CD4-positive, alpha-beta T cell treated with Interleukin-4 for 1 hour (primary cell): ENCODE data around the gene ALDOB.
"Not testable (repeated sequence)": the region's sequence is repeated elsewhere in the genome, so short reads cannot be mapped to it uniquely, and the experiment has no call there.

ENCODE experiments used
- DNase-seq, 2 donors: peaks; one replicate each; pipeline ENCODE4 v3.0.0-alpha.2; 2020 to 2022

ALDOB gene

DNA sequence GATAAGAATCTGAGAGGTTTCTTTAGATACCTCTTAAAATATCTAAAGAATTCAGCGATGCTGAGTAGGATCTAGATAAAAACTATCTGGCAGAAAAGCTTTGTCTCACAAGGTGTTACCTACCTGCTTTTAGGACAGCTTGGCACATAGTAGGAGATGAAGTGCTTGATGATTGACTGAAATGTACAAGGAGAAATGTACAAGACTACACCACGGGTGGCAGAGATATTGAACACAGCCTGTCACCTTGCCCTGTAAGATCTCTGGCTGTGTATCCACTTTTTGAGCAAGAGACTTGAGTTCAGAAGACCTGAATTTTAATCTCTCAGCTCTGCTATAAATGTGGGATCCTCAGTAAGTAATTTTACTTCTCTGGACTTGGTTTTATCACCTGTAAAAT, 15.7 kb downstream of the ALDOB start:
- no peak for DNase-seq

- DNase-seq: no peak
Observed at GRCh38 chr9:101418518-101419430, 16.8 kb downstream of the ALDOB start.

- no peak for DNase-seq
Observed at GRCh38 chr9:101417977-101418376, 17.6 kb downstream of the ALDOB start.

DNA sequence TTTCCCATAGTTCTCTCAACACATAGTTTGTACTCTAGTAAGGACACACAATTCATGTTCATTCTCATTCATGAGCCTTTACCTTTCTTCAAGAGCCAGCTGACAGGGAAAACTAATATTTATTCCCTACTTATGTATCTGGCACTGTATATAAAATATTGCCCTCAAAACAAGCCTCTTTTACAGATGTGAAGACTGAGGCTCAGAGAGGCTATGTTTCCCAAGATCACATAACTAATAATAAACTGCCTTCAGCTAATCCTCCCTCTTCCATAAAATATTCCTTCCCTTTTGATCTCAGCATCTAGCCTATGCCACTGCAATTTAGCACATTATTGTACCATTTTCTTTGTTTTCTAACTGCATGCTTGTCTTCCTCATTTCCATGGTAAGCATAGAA, 18.2 kb downstream of the ALDOB start:
- no peak for DNase-seq

DNA sequence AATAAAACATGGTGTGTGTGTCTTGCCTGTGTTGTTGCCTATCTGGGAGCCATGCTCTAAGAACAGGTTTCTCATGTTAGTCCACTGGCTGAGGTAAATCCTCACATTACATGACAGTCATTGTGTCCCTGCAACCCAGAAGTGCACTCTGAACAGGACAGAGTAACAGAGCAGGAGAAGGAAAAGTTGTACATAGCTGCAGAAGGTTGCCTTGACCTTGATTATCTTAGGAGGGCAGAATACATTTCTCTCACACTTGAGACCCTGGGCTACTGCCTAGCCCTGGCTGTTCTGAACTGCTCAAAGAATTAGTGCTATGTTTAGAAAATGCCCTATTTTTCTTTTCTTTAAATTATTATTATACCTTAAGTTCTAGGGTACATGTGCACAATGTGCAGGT, 20.0 kb downstream of the ALDOB start:
- DNase-seq: no peak

DNA sequence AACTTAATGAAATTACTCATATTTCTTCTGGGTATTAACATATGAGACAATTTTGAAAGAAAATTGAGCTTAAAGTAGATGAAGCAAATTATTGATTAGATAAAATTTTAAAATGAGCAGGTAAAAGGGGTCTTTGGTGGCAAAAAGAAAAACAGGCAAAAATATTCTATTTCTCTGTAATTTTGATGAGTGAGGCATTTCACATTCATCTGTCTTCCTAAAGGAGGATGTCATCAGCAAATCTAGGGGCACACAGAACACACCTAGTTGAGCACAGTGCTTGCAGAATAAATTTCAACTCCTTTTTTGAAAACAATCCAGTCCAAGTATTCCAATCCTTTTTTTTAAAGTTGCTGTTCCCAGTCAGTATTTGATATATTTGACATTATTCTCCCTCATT, 20.7 kb downstream of the ALDOB start:
- no peak for DNase-seq

GRCh38 chr9:101409079-101409477, 26.5 kb downstream of the ALDOB start:
- no peak for DNase-seq

DNA sequence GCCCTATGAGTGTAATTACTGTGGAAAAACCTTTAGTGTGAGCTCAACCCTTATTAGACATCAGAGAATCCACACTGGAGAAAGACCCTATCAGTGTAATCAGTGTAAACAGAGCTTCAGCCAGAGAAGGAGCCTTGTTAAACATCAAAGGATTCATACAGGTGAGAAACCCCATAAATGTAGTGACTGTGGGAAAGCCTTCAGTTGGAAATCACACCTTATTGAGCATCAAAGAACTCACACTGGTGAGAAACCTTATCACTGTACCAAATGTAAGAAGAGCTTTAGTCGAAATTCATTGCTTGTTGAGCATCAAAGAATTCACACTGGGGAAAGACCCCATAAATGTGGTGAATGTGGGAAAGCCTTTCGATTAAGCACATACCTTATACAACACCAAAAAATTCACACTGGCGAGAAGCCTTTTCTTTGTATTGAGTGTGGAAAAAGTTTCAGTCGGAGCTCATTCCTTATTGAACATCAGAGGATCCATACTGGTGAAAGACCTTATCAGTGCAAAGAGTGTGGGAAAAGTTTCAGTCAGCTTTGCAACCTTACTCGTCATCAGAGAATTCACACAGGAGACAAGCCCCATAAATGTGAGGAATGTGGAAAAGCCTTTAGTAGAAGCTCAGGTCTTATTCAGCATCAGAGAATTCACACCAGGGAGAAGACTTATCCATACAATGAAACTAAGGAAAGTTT, 27.0 kb downstream of the ALDOB start:
- DNase-seq: no peak

DNA sequence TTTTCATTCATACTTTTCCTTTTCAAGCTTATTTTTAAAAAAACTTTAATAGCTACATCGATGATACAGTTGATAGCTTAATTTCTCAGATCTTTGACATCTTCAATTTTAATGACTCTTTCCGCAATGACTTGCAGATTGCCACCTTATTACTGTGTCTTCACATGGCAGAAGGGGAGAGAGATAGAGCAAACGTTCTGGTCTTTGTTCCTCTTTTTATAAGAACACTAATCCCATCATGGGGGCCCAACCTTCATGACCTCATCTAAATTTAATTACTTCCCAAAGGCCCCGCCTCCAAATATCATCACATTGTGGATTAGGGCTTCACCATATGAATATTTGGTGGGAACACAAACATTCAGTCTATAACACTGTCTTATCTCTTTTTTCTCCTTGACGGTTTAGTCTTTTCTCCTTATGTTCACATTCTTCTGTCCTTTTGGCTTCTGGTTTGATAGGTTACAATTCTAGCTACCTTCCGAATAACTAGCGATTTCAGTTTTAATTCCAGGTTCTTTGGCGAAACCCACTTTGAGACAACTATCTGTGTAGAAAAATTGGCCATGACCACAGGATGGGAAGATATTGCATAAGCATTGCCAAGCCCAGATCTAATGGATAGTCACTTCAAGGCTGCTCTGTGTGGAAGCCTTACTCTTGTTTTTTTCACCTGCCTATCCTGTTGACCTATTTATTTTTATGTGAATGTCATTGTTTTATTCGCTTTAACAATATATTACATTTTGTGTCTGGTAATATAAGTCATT, 31.9 kb downstream of the ALDOB start:
- no peak for DNase-seq

DNA sequence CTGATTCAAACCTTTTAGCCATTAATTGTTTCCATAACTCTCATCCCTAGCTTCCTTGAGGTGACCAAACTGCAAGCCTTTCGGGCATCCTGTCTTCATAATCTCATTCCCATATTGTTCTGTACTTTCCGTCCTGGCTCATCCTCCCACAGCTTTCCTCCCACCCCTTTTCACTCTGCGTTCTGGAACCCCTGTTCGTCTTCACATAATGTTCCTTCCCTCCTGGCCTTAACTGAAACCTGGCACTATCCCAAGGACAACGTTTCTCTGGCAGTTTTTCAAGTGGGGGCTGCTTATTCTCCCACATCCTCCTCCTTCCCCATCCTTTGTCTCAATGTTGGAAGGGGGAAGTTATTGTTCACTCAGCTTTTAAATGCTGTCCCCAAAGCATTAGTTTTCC, 35.5 kb downstream of the ALDOB start:
- no peak for DNase-seq

- no peak for DNase-seq
Observed at GRCh38 chr9:101399643-101399970, 36.0 kb downstream of the ALDOB start.

- DNase-seq: peak in 1 of 2 donors; percentile 11
Observed at GRCh38 chr9:101398930-101399642, 36.5 kb downstream of the ALDOB start.

GRCh38 chr9:101398068-101398929, 37.3 kb downstream of the ALDOB start, which contains the start of the genes MRPL50 and ZNF189:
Gene MRPL50 (minus strand): TSS chr9:101398618. CDS start chr9:101398592, 26 bp downstream.
Gene ZNF189 (plus strand): TSS chr9:101398851. CDS start chr9:101399157, 306 bp downstream.
- peak; percentile 99 for DNase-seq

DNA sequence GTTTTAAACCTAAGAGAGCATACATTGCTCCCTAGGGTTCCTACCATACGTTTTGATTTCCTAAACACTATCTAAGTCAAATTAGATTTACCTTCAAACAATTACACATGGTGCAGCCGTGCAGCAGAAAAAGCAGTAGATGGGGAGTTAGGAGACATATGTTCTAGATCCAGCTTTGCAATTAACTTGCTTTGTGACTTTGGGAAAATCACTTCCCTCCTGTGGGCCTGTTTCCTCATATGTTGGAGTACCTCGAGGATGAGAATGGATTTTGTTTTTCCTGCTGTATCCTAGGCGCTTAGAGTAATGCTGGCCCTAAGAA, 37.9 kb downstream of the ALDOB start:
- no peak for DNase-seq

DNA sequence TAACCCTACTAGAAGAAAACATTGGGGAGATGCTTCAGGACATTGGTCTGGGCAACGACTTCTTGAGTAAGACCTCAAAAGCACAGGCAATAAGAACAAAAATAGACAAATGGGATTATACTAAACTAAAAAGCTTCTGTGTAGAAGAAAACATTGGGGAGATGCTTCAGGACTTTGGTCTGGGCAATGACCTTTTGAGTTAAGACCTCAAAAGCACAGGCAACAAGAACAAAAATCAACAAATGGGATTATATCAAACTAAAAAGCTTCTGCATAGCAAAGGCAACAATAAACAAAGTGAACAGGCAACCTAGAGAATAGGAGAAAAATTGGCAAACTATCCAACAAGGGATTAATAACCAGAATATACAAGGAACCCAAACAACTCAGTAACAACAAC, 40.9 kb downstream of the ALDOB start:
- DNase-seq: no peak

GRCh38 chr9:101393135-101393534, 42.4 kb downstream of the ALDOB start:
- no peak for DNase-seq

DNA sequence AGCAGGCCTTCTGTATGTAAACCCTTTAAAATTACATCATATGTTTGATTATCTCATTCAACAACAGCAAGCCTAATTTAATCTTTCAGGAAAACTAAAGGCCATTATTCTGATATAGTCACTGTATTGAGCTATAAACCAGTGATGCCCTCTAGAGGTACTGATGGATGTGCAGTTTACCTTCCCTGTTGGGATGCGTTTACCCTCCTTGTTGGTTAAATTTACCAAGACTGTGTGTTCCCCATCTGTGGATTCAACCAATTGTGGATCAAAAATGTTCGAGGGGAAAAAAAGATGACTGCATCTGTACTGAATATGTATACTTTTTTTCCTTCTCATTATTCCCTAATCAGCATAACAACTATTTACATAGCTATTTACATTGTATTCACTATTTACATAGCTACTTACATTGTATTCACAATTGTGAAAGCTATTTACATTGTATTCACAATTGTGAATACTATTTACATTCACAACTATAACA, 47.0 kb downstream of the ALDOB start:
- DNase-seq: no peak

GRCh38 chr9:101387871-101388506, 47.6 kb downstream of the ALDOB start:
- peak in 1 of 2 donors; percentile 56 for DNase-seq

DNA sequence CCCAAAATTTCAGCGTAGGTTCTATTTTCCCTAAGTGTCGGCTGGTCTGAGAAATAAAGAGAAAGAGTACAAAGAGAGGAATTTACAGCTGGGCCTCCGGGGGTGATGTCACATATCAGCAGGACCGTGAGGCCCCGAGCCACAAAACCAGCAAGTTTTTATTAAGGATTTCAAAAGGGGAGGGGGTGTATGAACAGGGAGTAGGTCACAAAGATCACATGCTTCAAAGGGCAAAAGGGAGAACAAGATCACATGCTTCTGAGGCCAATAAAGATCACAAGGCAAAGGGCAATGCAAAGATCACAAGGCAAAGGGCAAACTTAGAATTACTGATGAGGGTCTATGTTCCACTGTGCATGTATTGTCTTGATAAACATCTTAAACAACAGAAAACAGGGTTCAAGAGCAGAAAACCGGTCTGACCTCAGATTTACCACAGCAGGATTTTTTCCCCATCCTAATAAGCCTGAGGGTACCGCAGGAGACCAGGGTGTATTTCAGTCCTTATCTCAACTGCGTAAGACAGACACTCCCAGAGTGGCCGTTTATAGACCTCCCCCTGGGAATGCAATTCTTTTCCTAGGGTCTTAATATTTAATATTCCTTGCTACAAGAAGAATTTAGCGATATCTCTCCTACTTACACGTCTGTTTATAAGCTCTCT, 50.6 kb downstream of the ALDOB start, which contains the start of gene BAAT:
Gene BAAT (minus strand): TSS at position 134 of the 664 bp plus-strand sequence. CDS start 13,602 bp downstream, outside the sequence.
- not testable (repeated sequence) for DNase-seq

DNA sequence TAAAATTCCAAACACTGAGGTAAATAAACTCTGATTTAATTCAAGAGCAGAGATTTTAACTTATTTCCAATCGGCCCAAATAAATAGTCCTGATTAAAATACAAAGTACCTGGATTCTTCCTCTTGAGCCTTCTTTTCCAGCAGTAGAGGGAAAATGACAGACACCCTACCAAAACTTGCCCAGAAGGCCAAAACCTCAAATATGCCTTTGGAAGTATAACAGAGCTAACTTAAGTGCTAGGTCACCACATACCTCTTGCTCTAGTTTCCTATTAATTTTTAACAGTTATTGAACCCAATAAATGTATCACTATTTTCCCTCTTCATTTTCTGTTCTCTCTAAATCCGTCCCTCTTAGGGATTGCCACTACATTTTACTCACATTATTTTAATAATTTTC, 52.2 kb downstream of the ALDOB start:
- DNase-seq: no peak
